ENCODE data around the gene PON1.

PON1 gene

GRCh38 chr7:95279417-95279816, 44.9 kb downstream of the PON1 start:
- in situ Hi-C loops (cut with MboI; ENCODE audit: low pct_unique_long_range_greater_than_20kb, low sequenced_read_pairs, unreplicated experiment), result no loop called here
- DNase-seq (ENCODE audit: low spot score), result no peak
- TF ChIP-seq CTCF (IDR thresholded peaks at IDR 0.05; ENCODE audit: extremely low read depth, insufficient read depth, missing control alignments), result no peak

GRCh38 chr7:95276114-95276513, 48.2 kb downstream of the PON1 start:
- DNase-seq (ENCODE audit: low spot score), result no peak
- TF ChIP-seq CTCF (IDR thresholded peaks at IDR 0.05; ENCODE audit: extremely low read depth, insufficient read depth, missing control alignments), result no peak
- in situ Hi-C loops (cut with MboI; ENCODE audit: low pct_unique_long_range_greater_than_20kb, low sequenced_read_pairs, unreplicated experiment), result no loop called here

- in situ Hi-C loops (cut with MboI; ENCODE audit: low pct_unique_long_range_greater_than_20kb, low sequenced_read_pairs, unreplicated experiment), result no loop called here
- peak; percentile 2 for DNase-seq (ENCODE audit: low spot score)
- TF ChIP-seq CTCF (IDR thresholded peaks at IDR 0.05; ENCODE audit: extremely low read depth, insufficient read depth, missing control alignments), result no peak
Observed at GRCh38 chr7:95269640-95270039, 54.7 kb downstream of the PON1 start.

GRCh38 chr7:95267754-95268153, 56.6 kb downstream of the PON1 start:
- no peak for DNase-seq (ENCODE audit: low spot score)
- in situ Hi-C loops (cut with MboI; ENCODE audit: low pct_unique_long_range_greater_than_20kb, low sequenced_read_pairs, unreplicated experiment), result no loop called here
- TF ChIP-seq CTCF (IDR thresholded peaks at IDR 0.05; ENCODE audit: extremely low read depth, insufficient read depth, missing control alignments), result no peak

GRCh38 chr7:95265634-95266033, 58.7 kb downstream of the PON1 start:
- DNase-seq (ENCODE audit: low spot score), result no peak
- no peak for TF ChIP-seq CTCF (IDR thresholded peaks at IDR 0.05; ENCODE audit: extremely low read depth, insufficient read depth, missing control alignments)
- in situ Hi-C loops (cut with MboI; ENCODE audit: low pct_unique_long_range_greater_than_20kb, low sequenced_read_pairs, unreplicated experiment), result no loop called here

- in situ Hi-C loops (cut with MboI; ENCODE audit: low pct_unique_long_range_greater_than_20kb, low sequenced_read_pairs, unreplicated experiment), result no loop called here
- no peak for DNase-seq (ENCODE audit: low spot score)
Observed at GRCh38 chr7:95264363-95264891, 59.9 kb downstream of the PON1 start.

More at GRCh38 chr7:95264363-95264891, 59.9 kb downstream of the PON1 start:
- no peak for TF ChIP-seq CTCF (IDR thresholded peaks at IDR 0.05; ENCODE audit: extremely low read depth, insufficient read depth, missing control alignments)

Data from GM13977 (cell line).